ENCODE results near the gene VAT1L.

- TF ChIP-seq POLR2A (IDR thresholded peaks at IDR 0.05; ENCODE audit: low read depth, low read length): no peak
- TF ChIP-seq POLR2AphosphoS5 (IDR thresholded peaks at IDR 0.05; ENCODE audit: low read depth, low read length): no peak
These were observed 26.1 kb upstream of the VAT1L start for GRCh38 chr16:77762262-77762661.

All from GM12891 (cell line).